Left ventricle myocardium superior (tissue), 1 donor: ENCODE results near the gene SPATA16. TPM values are rescaled to one million over a fixed set of nuclear protein-coding genes. Genes with fewer than 3 reads are reported as not detected.
A peak's percentile ranks its signal among the peaks of the same experiment; 100 is the strongest.
"Not testable (repeated sequence)": the region's sequence is repeated elsewhere in the genome, so short reads cannot be mapped to it uniquely, and the experiment has no call there.

Experiments used
- ATAC-seq: fragments of 200-7000 bp; cut with Tn5 transposase; one replicate; pipeline ENCODE4 v1.9.1; 2020; ENCODE audit warnings: mild to moderate bottlenecking, moderate library complexity
- DNase-seq: peaks from one replicate; pipeline ENCODE4 v3.0.0-alpha.2; 2020
- intact Hi-C: fragments of 100-400 bp; cut with micrococcal nuclease; formaldehyde crosslinking; loops from one replicate; pipeline ENCODE4 v1.11.0; 2022
- total RNA-seq: library from RNA; stranded (reverse); fragmentation: NEBNext Ultra II Directional; extraction: Animal tissue kit (Norgen Biotek cat#: 25700); gene quantifications from one replicate; pipeline ENCODE4 v1.2.1, GENCODE V29; 2021
- donor health status: DM: no; HTN: yes; CAD: no; lungs with severe emphysema.

The SPATA16 gene
- total RNA-seq, 1 donor from 2014 or later: not detected

DNA sequence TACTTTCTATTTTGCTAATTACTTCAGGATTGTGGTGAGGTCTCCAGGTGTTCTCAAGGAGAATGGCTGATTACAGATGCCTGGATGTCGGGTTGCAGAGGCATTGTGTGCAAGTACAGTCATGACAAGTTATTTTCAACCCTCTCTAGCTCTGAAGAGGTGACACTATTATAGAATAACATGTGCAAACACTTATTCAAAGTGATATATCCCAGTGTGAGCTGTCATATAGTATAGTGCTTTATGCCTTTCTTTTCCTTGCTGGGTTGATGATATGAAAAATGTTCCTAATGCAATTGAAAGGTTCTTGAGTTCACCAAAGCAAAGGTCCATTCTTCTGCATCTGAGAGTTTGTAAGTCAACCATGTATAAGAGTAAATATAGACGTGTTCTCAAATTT is 167.2 kb downstream of the SPATA16 start:
- DNase-seq (no peak), ATAC-seq (no peak)
- intact Hi-C loops: no loop called here

GRCh38 chr3:172972717-172973116 is 168.3 kb downstream of the SPATA16 start:
- intact Hi-C loops: no loop called here
- no peak for ATAC-seq

GRCh38 chr3:172972067-172972466 is 169.0 kb downstream of the SPATA16 start:
- intact Hi-C loops: no loop called here
- DNase-seq: no peak
- no peak for ATAC-seq

More at GRCh38 chr3:172972717-172973116, 168.3 kb downstream of the SPATA16 start:
- no peak for DNase-seq

DNA sequence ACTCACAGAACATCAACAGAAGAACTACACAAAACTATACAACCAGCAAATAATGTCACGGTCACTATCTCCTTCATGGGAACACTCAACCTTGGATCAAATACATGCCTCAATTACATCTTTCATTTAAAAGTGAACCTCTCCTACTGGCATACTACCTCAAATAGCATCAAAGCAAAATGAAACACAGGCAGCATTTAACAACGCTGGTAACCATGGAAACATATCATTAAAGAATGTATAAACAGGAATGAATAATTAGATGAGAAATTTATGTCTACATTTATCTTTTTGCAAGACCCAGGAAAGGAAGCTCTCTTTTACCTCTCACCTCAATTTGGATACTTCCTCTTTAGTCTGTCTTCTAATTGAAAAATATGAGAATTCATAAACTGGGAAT is 172.4 kb downstream of the SPATA16 start:
- intact Hi-C loops: no loop called here
- ATAC-seq (no peak), DNase-seq (no peak)

DNA sequence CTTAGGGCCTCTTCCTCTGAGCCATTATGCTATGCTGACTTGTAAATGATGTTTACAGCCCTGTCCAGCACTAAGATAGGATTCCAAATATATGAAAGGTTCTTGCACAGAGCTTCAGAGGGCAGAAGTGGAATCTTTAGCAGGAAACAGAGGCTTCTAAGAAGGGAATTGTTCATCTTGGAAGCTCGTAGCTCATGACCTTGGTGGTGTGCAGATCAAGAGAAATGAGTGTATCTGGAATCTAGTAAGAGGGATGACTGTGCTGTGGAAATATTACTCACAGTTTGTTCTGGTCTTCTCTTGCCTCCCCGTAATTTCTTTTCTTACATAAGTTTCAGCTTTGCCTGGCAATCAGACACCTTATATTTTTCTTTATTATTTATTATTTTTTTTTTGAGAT is 175.8 kb downstream of the SPATA16 start:
- intact Hi-C loops: no loop called here
- DNase-seq (no peak), ATAC-seq (no peak)

DNA sequence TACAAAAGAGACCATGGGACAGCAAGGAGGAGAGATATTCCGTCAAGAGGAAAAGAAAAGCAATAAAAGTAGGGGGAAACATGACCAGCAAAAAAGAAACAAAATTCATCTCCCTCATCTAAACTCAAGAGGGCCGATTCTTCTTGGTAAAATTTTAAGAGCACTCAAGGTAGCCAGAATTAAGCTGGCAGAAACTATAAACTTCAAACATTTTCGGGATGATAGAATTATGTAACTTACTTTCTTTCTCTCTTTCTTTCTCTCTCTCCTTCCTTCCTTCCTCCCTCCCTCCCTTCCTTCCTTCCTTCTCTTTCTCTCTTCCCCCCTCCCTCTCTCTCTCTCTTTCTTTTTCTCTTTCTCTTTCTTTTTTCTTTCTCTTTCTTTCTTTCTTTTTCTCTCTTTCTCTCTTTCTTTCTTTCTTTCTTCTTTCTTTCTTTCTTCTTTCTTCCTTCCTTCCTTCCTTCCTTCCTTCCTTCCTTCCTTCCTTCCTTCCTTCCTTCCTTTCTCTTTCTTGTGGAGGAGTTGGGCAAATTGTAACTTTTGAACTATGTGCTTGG is 180.3 kb downstream of the SPATA16 start:
- DNase-seq, ATAC-seq, intact Hi-C loops: not testable (repeated sequence)

DNA sequence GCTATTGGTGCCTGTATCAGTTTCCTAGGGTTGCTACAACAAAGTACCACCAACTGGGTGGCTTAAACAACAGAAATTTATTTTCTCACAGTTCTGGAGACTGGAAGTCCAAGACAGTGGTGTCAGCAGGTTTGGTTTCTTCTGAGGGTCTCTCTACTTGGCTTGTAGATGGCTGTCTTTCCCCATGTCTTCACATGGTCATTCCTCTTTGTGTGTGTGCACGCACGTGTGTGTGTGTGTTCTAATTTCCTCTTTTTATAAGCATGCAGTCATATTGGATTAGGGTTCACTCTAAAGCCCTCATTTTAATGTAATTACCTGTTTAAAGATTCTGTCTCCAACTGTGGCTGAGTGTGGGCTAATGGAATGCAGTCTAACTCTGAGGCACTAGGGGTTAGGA is 182.5 kb downstream of the SPATA16 start:
- ATAC-seq (no peak), DNase-seq (no peak)
- intact Hi-C loops: no loop called here

DNA sequence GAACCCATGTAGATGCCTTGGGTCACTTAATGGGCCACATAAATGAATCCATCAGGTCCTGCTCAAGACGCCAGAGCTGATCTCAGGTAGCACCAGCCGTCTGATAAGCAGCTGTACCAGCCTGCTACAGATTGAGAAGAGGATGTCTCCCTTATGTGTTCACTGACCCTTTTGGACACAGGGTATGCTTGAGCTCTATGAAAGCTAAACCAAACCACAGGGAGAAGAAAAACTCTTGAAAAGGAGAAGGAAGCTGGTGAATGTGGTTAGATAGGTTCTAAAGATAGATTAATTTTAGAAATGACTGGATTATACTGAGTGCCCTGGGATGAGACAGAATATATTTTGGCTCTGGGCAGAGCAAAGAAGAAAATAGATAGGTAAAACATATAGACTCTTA is 187.5 kb downstream of the SPATA16 start:
- ATAC-seq (no peak), DNase-seq (no peak)
- intact Hi-C loops: no loop called here

DNA sequence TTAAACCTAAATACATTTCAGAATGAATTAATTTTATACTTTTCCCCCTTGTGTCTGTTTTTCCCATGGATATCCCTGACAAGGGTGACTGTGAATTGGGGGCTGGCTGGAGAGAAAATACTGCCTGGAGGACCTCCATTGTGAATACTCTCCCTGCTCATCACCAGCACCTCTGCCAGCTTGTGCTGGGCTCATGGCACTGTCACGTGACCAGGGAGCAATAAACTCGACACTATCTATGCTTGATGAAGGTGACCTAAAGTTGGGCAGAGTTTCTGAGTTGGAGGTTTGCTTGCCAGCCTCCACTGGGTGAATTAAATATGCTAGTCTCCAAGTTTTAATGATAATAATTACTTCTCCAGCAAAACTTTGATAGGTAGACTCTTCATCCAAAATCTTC is 189.5 kb downstream of the SPATA16 start:
- ATAC-seq (no peak), DNase-seq (no peak)
- intact Hi-C loops: no loop called here

DNA sequence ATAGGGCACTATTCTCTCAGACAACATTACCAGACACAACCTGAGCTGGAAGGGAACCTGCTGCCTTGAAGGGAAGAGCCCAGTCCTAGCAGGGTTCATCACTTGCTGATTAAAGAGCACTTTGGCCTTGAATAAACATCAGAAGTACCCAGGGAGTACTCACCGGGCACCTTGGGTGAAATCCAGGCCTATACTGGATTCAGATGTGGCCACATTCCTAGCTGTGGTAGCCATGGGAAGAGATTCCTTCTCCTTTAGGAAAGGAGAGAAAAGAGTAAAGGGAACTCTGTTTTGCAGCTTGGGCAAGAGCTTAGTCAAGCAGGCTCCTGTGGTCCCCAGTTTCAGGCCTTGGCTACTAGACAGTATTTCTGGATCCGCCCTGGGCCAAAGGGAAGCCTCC is 195.0 kb downstream of the SPATA16 start:
- no peak for DNase-seq
- no peak for ATAC-seq
- intact Hi-C loops: no loop called here

DNA sequence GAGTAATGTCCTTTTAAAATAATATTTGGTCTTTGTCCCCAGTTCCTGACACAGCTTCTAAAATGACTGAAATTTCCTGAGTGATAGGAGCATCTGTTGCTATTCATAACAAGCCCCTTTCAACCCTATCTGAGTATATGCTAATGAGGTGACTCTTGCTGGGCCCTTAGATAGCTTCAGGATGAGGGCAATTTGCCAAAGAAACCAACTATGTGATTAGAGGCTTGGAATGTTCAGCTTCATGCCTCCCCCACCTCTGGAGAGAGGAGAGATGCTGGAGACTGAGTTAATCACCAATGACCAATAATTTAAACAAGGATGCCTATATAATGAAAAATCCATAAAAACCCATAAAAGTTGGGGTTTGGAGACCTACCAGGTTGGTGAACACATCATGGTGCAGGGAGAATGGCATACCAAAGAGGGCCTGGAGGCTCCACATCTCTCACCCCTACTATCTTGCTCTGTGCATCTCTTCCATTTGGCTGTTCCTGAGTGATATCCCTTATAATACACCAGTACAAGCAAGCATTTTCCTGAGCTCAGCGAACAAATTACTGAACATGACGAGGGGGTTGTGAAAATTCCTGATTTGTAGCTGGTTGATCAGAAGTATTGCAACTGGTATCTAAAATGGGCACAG is 201.3 kb downstream of the SPATA16 start:
- no peak for ATAC-seq
- intact Hi-C loops: no loop called here
- no peak for DNase-seq

- ATAC-seq (no peak), DNase-seq (no peak)
- intact Hi-C loops: no loop called here
These were observed 202.2 kb downstream of the SPATA16 start for GRCh38 chr3:172938788-172939187.

DNA sequence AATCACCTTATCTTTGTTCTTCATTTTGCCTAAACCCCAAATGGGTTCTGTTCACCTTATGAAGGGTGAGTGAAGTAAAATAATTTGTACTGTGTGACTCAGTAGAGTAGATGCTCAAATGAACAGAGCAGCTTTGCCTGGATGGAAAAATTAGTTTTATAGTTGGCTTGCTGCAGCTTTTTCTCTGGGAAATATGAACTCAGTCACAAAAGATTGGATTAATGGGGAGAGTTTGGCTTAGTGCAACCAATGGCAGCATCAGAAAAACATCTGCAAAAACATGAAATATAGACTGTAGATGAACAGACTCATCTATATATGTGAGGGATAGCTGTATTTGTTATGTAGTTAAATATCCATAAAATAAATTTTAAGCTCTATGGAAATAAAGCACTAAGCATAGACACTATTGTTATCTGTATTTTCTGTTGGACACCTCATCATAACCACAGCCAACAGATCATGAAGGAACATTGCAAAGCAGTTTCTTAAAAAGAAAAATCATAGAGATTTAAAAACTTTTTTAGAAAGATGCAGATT is 209.2 kb downstream of the SPATA16 start:
- DNase-seq: no peak
- ATAC-seq: no peak
- intact Hi-C loops: no loop called here

- no peak for ATAC-seq
- intact Hi-C loops: no loop called here
These were observed 211.6 kb downstream of the SPATA16 start for GRCh38 chr3:172929451-172929850.

GRCh38 chr3:172924546-172924945 is 216.5 kb downstream of the SPATA16 start:
- no peak for ATAC-seq
- DNase-seq: no peak
- intact Hi-C loops: no loop called here

More at GRCh38 chr3:172929451-172929850, 211.6 kb downstream of the SPATA16 start:
- no peak for DNase-seq

DNA sequence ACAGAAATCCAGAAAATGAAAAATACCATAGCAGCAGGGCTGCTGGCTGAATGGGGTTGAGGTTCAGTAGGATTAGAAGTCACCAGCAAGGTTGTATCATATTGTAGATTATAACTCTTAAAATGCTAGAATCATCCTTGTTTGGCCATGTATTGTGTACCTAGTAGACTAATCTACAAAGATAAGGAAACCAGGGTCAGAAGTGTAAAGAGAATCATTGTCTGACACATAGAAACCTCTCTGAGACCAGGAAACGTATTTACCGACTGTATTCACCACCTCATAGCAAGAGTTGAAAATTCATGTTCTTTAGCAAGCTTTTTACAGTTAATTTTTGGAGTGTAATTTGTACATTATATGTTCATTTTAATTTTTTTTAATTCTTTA is 221.7 kb downstream of the SPATA16 start:
- ATAC-seq (no peak), DNase-seq (no peak)
- intact Hi-C loops: no loop called here

GRCh38 chr3:172918568-172919296 is 222.3 kb downstream of the SPATA16 start:
- intact Hi-C loops: no loop called here

GRCh38 chr3:172918165-172918564 is 222.9 kb downstream of the SPATA16 start:
- intact Hi-C loops: no loop called here
- ATAC-seq: peak; percentile 33
- DNase-seq: no peak

More at GRCh38 chr3:172918568-172919296, 222.3 kb downstream of the SPATA16 start:
- ATAC-seq: no peak
- DNase-seq: no peak

DNA sequence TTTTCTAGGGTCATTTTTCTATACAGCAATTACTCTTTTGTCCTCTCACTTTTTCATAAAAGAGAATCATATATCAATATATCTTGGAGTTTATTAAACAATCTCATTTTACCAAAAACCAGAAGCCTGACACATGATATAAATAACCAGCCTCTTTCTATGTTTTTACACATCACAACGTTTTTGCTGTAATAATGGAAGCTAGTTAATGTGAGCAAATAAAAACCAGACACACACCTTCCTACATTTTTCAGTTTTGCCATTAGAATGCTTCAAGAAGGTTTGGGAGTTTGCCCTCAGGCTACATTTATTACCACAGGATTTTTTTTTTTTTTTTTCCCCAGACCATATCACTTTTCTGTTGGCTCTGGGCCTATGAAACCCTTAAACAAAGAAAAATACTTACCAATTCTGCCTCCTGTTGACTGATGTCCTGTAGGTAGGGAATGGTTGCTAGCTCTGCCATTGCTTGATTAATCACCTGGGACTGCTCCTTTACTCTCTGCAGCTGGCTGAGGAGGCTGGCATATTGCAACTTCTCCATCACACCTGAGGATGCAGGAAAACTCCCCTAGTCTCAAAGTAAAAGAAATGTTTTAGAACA is 225.0 kb downstream of the SPATA16 start:
- ATAC-seq: no peak
- intact Hi-C loops: no loop called here
- DNase-seq: no peak

DNA sequence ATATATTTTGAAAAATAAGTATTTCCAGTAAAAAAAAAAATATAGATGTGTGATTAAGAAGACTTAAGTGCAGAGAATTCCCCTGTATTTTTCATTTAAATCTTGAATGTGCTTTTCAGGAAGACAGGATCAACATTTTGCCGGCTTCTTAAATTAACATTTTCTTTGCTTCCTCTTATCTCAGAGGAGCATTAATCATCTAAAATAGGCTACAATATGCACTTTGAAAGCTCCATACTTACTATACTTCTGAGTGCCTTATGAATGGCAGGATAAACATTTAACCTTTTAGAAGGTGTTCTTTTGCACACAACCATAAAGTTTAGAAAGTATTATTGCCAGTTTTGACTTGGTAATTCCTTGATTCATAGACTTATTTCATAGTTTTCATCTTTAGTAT is 226.2 kb downstream of the SPATA16 start:
- intact Hi-C loops: no loop called here
- DNase-seq (no peak), ATAC-seq (no peak)
